DMS79 treated with DMSO at 0.1 percent for 48 hours (cell line): ENCODE data around the gene MAST4.

Experiments used
- DNase-seq: peaks from one replicate; lab custom pipeline; 2025; lab: John Stamatoyannopoulos, UW

The MAST4 gene

DNA sequence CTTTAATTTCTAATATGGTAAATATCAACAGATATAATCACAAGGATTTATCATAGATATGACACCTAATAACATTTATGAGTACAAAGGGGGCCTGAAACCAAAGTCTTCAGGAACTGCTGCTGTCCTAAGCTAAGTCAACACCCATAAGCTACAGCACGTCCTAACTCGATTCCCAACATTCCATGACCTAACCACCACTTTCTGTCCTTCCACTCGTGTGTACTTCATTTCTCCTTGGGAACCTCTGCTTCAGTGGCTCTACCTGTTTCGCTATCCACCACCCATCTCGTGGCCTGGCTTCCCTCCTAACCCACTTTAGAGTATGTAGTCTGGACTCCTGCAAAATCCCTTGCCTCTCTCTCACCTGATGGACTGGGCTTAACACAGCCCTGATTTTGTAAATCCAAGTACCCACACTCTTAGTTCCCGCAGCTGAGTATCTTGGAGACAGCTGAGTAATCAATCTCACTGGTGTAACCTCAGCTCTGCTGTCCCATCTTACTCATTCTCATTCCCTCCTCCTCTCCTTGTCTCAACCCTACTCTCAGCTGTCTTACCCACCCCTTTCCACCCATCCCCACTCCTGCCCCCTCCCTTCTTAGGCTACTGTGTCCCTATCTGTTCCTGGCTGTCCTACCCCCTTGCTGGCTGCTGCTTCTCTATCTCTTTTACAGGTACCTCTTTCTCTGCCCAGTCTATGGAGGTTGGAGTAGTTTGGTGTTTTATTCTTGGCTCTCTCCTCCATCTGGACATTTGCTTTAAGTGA, 101.8 kb downstream of the MAST4 start:
- DNase-seq = no peak

DNA sequence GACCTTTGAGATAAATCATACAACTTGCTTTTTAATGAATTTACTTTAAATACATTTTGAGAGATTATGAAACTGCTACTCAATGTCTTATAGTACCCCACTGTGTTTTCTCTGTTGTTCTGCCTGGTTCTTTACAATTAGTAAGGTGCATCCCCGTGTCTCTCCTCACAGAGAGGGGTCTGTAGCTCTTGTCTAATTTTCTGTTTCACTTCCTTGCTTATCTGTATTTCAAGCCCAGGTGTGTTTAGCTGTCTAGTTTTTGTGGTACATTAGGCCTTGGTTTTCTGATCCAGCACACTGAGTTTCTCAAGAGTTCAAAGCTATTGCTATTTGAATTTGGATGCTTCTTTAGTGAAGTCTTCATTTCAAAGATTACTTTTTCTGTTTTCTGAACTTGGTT, 105.1 kb downstream of the MAST4 start:
- DNase-seq = no peak

DNA sequence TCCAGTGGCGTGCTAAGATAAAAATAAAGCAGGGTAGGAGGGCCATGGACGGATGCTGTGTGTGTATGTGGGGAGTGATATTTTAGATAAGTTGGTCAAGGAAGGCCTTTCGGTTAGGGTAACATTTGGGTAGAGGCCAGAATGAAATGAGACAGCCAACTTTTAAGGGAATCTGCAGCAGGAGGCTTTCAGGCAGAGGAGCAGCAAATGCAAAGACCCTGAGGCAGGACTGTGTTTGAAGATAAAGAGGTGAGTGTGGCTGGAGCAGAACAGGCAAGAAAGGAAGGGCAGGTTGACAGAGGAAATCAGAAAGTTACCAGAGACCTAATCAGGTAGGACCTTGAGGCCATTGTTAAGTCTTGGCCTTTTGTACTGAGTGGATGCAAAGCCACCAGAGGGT, 106.2 kb downstream of the MAST4 start:
- DNase-seq = no peak

DNA sequence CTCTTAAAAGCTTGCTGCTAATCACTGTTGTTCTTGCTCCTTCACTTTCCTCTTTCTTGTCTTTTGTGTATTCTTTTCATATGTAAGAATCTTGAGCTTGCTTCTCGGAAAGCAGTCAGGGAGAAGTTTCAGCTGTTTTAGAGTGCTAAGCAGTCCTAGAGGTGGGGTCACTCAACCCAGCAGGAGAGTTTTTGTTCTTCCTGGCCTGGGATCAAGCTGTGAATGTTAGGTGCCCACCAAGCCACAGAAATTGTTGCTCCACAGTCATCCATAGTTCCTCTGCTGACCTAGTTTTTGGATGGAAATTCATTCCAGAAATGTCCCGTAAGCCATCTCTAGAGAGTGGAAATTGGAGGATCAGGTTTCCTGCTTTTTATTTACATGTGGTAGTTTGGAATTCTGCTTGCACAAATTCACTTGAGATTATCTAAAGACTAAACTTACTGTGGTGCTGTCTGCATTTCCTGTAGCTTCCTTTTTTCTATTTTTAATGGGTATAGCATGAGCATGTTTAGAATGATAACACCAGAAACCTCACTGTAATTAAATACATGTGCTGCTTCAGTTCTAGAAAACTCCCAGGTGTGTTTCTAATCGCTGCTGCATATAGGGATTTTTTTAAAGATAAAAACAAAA, 108.7 kb downstream of the MAST4 start:
- peak; percentile 18 for DNase-seq

DNA sequence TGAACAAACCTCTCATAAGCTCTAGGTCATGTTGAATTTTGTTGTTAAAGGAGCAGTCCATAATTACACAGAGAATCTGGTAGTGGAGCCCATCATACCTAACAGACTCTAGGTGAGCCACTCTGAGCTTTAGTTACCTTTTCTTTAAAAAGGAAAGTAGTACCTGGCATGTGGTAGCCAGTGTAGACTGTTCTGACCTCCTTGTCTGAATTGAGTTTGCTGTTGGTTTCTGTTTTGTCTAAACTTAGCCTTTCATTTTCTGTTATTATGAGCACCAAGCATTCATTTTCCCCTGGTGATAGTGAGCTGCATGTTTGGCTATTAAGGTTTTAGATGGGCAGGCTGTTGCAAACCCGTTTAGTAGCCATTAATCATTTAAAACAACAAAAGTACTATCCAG, 112.2 kb downstream of the MAST4 start:
- DNase-seq = no peak

DNA sequence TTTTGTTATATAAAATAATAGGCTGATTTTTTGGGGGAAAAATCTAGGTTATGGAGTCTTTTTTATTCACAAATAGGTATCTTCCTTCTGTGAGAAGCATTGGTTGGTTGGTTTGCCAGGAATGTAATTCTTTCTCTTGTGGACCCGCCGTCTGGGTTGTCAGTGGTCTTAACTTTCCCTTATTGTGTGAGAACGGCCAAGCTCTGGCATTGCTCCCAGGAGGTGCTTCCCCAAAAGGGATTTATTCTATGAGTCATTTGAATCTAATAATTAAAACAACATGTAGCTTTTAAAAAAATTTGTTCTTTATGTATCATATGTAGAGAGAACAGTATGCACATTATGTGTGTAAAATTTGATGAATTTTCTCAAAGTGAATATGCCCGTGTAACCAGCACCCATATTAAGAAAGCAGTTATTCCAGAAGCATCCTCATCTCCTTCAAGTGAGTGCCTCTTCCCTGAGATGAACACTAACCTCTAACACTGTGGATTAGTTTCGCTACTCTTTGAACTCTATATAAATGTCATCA, 114.4 kb downstream of the MAST4 start:
- DNase-seq = no peak

DNA sequence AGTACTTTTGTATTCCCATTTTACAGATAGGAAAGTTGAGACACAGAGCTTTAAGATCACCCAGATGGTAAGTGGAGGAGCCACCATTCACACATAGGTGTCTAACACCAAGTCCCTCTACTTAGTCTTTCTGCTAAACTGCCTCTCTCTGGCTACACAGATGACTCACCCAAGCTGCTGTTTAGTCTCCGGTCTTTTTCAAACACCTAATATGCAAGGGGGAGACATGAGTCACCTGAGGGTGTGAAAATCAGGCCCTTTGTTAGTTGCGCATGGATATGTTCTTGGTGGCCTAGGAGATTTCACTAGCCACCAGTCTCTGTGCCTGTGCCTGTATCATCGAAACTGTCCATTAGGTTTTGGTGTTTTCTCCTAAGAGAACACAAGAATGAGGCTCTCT, 117.8 kb downstream of the MAST4 start:
- DNase-seq = no peak

DNA sequence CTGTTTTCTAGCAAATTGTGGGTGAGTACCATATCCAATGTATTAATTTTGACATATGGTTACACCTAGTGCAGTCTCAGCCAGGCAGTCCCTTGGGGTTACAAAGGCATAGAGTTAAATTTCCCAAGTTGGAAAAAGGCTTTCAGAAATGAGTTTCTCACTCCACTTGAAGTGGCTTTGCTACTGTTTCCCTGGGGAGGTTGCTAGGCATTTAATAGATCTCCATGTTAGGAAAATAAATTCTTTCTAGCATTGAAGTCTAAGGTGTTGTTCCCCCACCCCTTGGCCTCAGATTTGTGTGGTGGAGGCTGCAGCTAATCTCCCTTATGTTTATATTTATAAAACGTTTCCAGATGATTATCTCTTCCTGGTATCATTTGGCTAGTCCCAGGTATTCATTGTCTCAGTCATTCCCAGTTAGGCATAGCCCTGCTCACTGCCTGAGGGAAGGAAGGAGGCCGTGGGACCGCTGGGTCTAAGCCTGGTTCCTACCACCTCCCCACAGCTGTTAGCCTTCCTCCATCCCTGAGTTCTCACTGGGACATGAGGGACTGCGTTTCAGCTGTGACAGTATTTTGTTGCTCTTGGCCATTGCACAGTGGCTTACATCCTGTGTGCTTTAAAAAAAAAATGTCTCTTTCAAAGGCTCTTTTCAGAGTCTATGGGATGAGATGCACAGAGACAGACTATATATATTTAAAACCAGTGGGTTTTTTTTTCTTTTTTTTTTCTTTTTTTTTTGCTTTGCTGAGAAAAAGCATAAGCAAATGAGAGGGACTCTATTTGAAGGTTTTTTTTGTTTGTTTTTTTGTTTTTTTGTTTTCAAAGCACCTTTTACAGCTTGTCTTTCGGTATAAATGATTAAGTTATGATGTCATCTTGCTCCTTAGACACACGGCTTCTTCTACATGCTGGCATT, 121.5 kb downstream of the MAST4 start:
- peak; percentile 30 for DNase-seq

DNA sequence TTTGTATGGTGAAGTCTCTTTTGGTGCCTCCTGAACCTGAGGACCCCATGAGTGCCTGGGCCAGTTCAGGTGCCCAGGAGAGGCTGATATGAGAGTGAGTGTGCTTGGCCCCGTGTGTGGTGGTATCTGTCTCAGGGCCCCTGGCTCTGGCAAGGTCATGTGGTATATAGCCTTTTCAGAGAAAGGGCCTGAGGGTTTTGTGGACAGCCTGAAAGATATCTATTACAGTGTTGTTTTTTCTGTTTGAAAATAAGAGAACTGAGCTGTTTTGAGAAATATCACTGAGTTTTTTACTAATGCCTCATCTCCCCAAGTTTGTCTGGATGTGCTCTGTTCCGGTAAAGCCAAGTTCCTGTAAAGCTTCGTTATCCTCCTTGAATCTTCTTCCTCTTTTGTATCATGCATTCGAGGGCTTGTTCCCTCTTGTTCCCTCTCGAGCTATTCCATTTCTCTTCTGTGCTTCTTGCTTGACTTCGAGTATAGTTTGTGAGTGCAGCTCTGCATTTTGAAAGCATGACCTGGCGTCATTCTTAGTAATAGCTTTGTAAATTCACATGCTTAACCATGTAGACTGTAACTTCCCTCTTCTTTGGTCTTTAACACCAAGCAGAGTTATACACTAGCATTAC, 122.3 kb downstream of the MAST4 start:
- no peak for DNase-seq

DNA sequence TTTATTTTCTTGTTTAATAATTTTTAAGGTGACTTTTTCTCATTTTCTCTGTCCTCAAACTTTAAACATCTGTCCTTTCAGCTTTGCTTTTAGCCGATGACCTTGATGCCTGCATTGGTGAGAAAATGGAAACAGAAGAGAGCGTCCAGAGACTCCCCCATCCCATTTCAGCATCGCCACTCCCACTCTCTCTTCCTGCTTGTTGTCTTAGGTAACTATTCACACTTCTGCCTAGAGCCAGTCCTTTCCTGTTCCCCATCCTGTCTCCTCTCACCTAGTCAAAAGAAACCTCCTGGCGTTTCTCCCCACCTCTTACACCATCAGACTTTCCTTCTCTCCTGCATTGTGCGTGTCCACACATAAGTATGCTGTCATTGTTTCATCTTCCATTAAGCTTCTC, 124.6 kb downstream of the MAST4 start:
- no peak for DNase-seq

DNA sequence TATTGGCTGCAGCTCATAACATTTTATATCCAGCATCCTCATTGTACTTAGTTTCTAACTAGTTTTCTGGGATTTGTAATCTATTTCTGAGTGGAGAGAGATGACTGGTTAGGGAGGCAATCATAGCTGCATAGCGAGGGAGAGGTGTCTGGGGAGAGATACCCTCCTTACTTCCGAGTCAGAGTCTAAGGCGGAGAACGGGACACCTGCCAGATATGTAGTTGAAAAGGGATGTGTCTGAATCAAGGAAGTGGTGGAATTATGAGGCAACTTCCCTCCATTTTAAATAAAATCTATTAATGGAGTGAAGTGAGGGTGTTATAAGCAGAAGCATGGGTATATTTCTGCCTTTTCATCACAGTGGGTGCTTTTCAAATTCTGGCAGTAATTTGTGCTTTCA, 126.5 kb downstream of the MAST4 start:
- no peak for DNase-seq

DNA sequence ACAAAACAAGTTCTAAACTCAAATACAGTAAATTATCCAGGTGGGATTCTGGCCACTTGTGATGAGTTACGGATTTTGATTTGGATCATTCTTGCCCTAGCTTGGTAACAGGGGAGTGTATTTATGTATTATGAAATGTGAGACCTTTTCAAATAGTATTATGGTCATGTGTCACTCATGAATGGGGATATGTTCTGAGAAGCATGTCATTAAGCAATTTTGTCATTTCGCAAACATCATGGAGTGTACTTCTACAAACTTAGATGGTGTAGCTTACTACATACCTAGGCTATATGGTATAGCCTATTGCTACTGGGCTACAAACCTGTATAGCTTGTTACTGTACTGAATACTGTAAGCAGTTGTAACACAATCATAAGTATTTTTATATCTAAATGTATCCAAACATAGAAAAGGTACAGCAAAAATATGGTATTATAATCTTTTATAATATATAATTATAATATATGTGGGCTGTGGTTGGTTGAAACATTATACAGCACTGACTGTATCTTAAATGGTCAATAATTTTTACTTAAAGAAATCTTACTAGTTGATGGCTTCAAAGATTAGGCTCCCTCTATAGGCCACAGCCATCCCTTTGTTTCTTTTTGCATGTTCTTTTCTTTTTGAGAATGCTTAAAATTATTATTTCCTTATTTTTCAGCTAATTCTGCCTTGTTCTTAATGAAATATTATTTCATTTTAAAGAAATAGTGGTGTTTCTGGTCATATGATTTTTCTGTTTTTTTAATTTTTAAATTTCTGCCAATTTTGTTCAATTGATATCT, 128.4 kb downstream of the MAST4 start:
- DNase-seq = no peak

DNA sequence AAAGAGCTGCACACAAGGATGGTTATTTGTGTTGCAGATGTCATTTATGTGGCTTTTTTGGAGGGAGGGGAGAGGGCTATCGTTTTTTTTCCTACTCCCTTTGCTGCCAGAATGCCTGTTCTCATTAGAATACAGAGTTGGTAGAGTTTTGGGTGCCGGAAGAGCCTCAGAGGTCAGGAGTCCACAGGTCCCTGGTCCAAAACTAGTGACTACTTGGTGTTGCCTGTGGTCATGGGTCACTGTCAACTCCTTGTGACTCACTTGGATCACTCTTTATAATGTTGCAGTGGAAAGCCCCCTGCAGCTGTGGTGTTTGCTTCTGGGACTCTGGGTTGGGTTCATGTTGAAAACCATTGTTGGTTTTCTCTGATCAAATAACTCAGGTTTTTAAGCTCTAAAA, 131.4 kb downstream of the MAST4 start:
- no peak for DNase-seq

DNA sequence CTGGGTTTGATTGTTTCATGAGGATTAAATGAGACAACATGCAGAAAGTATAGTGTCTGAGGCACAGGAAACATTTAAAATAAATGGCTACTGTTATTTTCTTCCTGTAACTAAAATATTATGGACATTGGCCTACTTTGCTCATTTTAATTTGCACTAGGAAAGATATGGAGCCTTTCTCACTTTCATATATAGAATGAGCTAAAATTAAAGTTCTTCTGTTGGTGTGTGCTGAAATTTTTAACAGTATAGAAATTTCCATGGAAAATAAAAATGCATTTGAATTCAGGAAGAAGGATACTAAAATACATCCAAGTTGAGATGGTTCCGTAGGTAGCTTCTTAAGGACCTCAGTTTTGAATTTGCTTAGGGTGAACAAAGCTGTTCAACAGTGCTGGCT, 131.9 kb downstream of the MAST4 start:
- no peak for DNase-seq

DNA sequence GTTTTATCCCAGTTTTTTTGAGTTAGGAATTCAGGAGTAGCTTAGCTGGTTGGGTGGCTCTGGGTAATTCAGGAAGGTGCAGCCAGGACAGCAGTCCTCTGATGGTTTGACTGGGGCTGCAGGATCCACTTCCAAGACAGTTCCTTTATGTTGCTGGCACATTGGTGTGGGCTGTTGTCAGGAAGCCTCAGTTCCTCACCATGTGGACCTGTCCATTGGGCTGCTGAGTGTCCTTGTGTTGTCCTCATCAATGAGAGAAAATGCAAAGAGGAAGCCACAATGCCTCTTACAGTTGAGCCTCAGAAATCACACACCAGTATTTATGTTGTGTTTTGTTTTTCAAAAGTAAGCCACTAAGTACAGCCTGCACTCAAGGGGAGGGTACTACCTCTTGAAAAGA, 140.9 kb downstream of the MAST4 start:
- DNase-seq = no peak

DNA sequence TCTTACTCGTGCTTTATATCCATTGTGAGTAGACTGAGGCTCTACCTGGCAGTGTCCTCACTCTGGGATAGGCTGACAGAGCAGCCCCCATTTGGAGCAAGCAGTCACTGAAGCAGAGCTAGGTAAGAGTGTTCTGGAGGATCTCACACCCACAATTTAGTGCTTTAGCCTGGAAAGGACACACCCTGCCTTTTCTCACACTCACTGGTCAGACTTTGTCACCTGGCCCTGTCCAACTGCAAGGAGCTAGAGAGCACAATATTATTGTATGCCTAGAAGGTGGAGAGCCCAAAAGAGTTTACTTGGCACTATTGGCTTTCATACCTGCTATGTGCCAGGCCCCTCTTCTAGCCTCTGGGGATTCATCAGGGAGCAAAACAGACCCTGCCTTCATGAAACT, 141.9 kb downstream of the MAST4 start:
- DNase-seq = no peak

DNA sequence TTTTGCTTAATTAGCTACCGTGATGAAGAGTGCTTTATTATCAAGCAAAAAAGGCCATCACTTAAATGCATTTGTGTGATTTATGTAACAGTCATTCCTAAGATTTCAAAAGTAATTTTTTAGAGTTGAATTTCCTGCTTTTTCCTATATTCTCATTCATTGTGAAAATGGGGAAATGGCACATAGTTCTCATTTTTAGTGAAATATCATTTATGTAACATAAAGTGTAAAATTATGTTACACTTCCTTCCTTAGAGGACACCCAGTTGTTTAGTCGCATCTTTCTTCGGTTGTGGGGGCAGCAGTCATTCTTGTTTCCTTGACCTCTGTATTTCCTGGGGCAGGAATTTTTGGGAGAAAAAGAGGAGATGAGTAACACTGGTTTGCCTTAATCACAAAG, 142.8 kb downstream of the MAST4 start:
- DNase-seq = no peak

DNA sequence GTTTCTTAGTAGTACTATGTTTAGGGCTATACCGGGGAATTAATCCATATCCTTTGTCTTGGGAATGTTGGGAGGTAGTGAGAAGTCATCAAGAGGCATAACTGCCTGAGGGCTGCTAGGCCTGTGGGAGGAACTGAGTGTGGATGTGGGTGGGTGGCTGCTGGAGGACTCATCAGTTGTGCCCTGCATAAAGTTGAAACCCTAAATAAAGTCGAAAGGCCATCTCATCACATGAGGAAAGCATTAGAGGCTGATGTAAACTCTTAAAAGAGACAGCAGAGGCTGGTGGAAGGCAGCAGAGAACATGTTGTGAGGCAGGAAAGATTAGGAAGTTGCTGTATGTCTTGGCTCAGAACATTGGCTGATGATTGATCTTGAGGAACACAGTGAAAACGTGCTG, 143.8 kb downstream of the MAST4 start:
- DNase-seq = no peak

DNA sequence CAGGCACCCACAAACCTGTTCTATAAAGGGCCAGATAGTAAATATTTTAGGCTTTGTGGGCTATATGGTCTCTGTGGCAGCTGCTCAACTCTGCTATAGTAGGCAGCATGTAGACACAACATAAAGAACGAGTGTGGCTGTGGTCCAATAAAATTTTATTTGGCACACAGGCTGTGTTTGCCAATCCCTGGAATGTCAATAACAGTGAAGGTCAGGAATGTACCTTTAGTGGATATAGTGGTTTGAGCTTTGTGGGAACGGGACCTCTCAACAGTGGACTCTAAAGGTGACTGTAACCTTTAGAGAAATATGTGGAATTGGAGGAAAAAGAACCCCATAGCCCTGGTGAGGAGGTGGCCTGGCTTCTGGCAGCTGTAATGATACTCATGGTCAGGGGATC, 145.2 kb downstream of the MAST4 start:
- DNase-seq = no peak

DNA sequence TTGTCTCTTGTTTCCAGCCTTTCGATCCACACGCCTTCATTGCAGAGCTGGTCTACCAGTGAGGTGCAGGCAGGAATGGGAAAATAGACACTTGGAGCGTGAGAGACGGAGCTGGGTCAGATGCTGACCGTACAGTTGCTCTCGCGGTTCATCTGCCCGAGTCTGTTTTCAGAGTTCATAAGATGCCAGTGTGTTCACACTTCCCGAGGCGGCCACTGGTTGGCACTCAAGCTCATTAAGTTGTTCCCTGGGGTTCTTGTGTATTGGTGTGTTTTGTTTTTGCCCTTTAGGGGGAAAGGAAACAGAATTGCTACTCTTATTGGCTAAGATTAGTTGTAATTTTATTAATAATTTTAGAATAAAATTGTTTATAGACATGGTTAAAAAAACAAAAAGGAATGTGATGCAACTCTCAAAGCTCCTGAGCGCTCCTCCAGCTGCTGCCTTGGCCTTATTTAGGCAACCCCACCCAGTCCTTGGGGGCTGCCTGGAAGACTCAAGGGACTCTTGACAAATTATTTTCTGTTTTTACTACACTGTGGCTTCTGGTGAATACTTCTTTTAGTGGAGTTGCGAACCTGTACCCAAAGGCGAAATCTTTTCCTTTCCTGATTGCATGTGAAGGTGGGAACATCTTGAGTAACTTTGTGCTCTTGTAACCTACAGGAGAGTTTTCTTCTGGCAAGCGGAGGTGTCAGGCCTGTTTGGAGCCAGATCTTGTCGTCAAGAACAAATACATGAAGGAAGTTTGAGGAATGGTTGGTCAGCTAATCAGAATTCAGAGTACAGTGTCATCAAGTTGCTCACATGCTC, 146.1 kb downstream of the MAST4 start:
- no peak for DNase-seq

DNA sequence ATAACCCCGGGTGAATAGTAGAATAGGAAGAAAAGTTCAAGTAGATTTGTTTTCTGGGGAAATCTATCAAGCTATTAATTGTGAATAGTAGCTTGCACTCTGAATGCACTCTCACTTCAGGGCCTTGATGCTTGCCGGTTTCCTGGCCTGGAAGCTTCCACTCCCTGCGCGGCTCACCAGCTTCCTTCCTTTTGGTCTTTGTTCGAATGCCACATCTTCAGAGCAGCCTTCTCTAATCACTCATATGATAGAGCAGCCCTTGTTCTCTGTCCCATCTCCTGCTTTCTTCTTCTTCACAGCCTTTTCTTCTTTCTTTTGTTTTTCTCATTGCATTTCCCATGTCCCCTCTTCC, 146.7 kb downstream of the MAST4 start:
- DNase-seq = no peak
